Transverse colon (tissue), 4 donors: ENCODE results near the gene MT1X.

ENCODE experiments used
- POLR2A ChIP-seq: fragments of 450-650 bp; IDR thresholded peaks from one replicate; pipeline ENCODE4 v1.6.1; 2016; ENCODE audit warnings: antibody characterized with exemption, mild to moderate bottlenecking, moderate library complexity
- POLR2AphosphoS5 ChIP-seq, 3 donors: sonication (generic); formaldehyde crosslinking; IDR thresholded peaks; one replicate each; pipeline ENCODE4 v1.6.1; 2016; ENCODE audit warnings: antibody characterized with exemption in 3 of 3
- TF ChIP-seq, protein P1 (sequence below), 5 experiments: fragments of 200-600 bp in 3 of 5; fragments of 450-650 bp in 2 of 5; sonication (generic) in 3 of 5; IDR thresholded peaks; 1 replicate in 2 of 5; 2 replicates in 3 of 5; pipeline ENCODE4 v1.5.1; 2016 to 2017; ENCODE audit warnings: antibody characterized with exemption in 5 of 5, inconsistent platforms in 3 of 5, mild to moderate bottlenecking in 2 of 5, moderate library complexity in 1 of 5

GRCh38 chr16:56715126-56715525 lies 32.9 kb downstream of the MT1X start:
- TF ChIP-seq, protein P1, sequence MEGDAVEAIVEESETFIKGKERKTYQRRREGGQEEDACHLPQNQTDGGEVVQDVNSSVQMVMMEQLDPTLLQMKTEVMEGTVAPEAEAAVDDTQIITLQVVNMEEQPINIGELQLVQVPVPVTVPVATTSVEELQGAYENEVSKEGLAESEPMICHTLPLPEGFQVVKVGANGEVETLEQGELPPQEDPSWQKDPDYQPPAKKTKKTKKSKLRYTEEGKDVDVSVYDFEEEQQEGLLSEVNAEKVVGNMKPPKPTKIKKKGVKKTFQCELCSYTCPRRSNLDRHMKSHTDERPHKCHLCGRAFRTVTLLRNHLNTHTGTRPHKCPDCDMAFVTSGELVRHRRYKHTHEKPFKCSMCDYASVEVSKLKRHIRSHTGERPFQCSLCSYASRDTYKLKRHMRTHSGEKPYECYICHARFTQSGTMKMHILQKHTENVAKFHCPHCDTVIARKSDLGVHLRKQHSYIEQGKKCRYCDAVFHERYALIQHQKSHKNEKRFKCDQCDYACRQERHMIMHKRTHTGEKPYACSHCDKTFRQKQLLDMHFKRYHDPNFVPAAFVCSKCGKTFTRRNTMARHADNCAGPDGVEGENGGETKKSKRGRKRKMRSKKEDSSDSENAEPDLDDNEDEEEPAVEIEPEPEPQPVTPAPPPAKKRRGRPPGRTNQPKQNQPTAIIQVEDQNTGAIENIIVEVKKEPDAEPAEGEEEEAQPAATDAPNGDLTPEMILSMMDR (IDR thresholded peaks at IDR 0.05), result no peak
- TF ChIP-seq POLR2A, result no peak
- TF ChIP-seq POLR2AphosphoS5 (IDR thresholded peaks at IDR 0.05), result no peak
